Motor neuron (in vitro differentiated cells): ENCODE measurements around the gene LDB2. TPM values are rescaled to one million over a fixed set of nuclear protein-coding genes. Genes with fewer than 3 reads are reported as not detected.
"Not testable (repeated sequence)": the region's sequence is repeated elsewhere in the genome, so short reads cannot be mapped to it uniquely, and the experiment has no call there.

Source experiments
- ATAC-seq, 8 experiments: fragments of 200-7000 bp; cut with Tn5 transposase; replicated peaks in 6 of 8; 2 replicates each; pipeline ENCODE4 v1.8.0; 2021; ENCODE audit warnings: mild to moderate bottlenecking in 8 of 8, moderate library complexity in 8 of 8
- H3K27ac ChIP-seq, 2 donors: fragments of 250-450 bp; sonication (Bioruptor Pico); 2 replicates each; pipeline ENCODE4 v1.9.0; 2021; ENCODE audit warnings: antibody characterized with exemption in 2 of 2, mild to moderate bottlenecking in 2 of 2, moderate library complexity in 1 of 2
- H3K4me1 ChIP-seq, 2 donors: fragments of 250-450 bp; sonication (Bioruptor Pico); replicated peaks in 1 of 2; 2 replicates each; pipeline ENCODE4 v1.6.1; 2021; ENCODE audit warnings: antibody characterized with exemption in 2 of 2, mild to moderate bottlenecking in 2 of 2, moderate library complexity in 1 of 2
- H3K4me3 ChIP-seq, 5 donors: fragments of 250-450 bp; sonication (Bioruptor Pico); 2 replicates each; pipeline ENCODE4 v1.9.0; 2021; ENCODE audit warnings: antibody characterized with exemption in 5 of 5, mild to moderate bottlenecking in 5 of 5, moderate library complexity in 4 of 5
- WGBS, 10 experiments: fragments of 450-650 bp; shearing (Covaris generic); methylation state at CpG; one replicate each; pipeline ENCODE4 v1.0.0; 2022; 5-methylcytosine and 5-hydroxymethylcytosine counted together
- in situ Hi-C, 9 experiments: fragments of 400-800 bp; cut with MboI; loops; one replicate each; pipeline ENCODE4 v1.15.0; 2021; ENCODE audit warnings: low sequenced_read_pairs in 9 of 9, low pct_unique_long_range_greater_than_20kb in 2 of 9; ENCODE audit not compliant: unreplicated experiment in 9 of 9
- total RNA-seq, 8 experiments: library from RNA; unstranded; fragments of 300-600 nt; gene quantifications; 2 replicates each; pipeline versions ENCODE4 v1.2.3 to v1.2.4, GENCODE V29; 2022

Gene LDB2
- total RNA-seq, 8 experiments from 2014 or later: 5.8 to 107 (median 20.9) TPM

- Histone ChIP-seq H3K4me1 (peaks cover 3 to 5% of the 10 kb centered on the region in 2 donors), H3K27ac (no peak overlapping the region), H3K4me3 (no peak overlapping the region)
- 89 to 100% (median 96%) methylated on average over 2 to 3 of the region's 3 CpGs; no CpG with 5 or more reads in 1 of the 10 experiments for WGBS, 10 experiments
- no peak for ATAC-seq
- in situ Hi-C loops: no loop called here
Measured at GRCh38 chr4:16577177-16577576, 321.3 kb downstream of the LDB2 start.

DNA sequence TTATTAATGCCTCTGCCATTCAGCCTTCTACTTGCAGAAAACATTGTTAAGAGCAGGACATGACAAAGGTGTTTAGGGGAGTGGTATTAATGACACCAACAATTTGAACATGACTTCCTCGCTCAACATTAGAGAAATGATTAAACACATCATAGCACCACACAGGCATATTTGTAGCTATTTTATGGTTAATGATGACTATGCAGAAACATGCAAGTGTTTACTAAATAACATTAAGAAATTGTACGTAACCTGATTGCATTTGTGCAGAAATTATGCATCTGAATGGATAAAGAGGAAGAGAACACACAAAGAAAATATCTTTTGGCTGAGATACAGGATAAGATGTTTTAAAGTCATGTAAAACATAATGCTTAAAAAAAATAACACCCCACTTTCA, 323.5 kb downstream of the LDB2 start:
- no peak overlapping the region for H3K27ac ChIP-seq
- H3K4me1 ChIP-seq: peaks cover 0 to 3% of the 10 kb centered on the region in 2 donors
- no peak overlapping the region for H3K4me3 ChIP-seq
- in situ Hi-C loops: no loop called here
- WGBS, 10 experiments: 60 to 100% (median 100%) methylated on average over 1 to 2 of the region's 2 CpGs; no CpG with 5 or more reads in 1 of the 10 experiments
- ATAC-seq: no peak

DNA sequence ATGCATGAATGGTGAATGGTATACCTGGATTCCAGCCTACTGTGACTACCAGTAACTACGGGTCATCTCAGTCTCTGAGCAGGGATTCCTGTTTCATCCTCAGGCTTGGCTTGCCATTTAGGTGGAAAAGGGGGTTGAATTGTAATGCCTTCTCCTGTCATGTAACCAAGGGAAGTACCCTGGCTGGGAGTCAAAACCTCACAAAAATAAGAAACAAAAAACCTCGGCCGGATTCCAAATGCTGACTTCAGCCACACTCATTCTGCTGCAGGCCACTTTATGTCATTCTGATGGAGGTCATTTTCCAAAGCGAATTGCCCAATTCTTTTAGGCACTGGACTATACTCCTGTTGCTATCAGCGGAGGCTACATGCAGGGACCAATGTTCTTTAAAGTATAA, 324.7 kb downstream of the LDB2 start:
- H3K27ac ChIP-seq: no peak overlapping the region
- in situ Hi-C loops: no loop called here
- no peak overlapping the region for H3K4me3 ChIP-seq
- peak in 3 of 8 experiments; percentile 32 to 64 (median 52) for ATAC-seq
- H3K4me1 ChIP-seq: no peaks in the 10 kb centered on the region
- 0 to 93% (median 84%) methylated on average over 1 to 5 of the region's 5 CpGs; no CpG with 5 or more reads in 1 of the 10 experiments for WGBS, 10 experiments

DNA sequence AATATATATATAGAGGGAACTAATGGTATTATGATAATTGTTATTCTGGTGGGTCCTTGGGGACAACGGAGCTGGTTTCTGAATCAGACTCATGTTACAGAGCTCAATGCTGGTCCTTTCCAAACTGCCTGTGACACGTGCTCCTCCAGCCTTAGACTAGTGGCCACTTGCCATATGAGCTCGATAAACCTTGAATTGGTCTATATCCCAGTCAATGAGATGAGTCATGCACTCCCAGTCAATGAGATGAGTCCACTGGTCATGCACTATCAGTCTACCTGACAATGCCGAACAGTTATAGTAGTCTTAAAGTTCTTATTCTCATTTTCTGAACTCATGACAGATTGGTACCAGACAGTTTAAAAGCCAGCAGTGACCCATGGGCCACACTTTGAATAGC, 325.2 kb downstream of the LDB2 start:
- peaks cover 0 to 5% of the 10 kb centered on the region in 2 donors for H3K4me1 ChIP-seq
- in situ Hi-C loops: no loop called here
- ATAC-seq: peak in 5 of 8 experiments; percentile 21 to 81 (median 50)
- H3K27ac ChIP-seq: no peak overlapping the region
- 40 to 97% (median 76%) methylated on average over 1 to 4 of the region's 4 CpGs; no CpG with 5 or more reads in 4 of the 10 experiments for WGBS, 10 experiments
- no peak overlapping the region for H3K4me3 ChIP-seq

- no peak overlapping the region for H3K4me3 ChIP-seq
- H3K27ac ChIP-seq: no peak overlapping the region
- in situ Hi-C loops: no loop called here
- peaks cover 0 to 10% of the 10 kb centered on the region in 2 donors for H3K4me1 ChIP-seq
- ATAC-seq: no peak
- WGBS, 10 experiments: 54 to 100% (median 75%) methylated on average over 1 to 3 of the region's 4 CpGs; no CpG with 5 or more reads in 2 of the 10 experiments
Measured at GRCh38 chr4:16572631-16573030, 325.8 kb downstream of the LDB2 start.

DNA sequence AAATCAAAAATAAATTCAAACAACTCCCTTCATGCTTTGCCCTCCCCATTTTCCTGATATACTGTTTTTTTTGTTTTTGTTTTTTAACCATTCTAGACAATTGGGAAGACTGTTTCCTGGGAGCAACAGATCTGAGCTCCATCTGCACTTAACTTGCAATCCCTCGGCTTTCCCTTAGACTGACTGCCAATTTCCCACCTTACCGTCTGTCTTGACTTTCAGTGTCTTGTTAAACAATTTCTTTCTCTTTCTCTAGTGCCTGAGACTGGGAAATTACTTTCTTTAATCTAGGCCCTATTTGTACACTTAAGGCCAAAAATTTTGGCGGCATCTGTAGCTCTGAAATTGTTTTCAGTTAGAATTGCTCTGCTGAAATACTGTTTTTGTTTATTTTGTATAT, 326.3 kb downstream of the LDB2 start:
- in situ Hi-C loops: no loop called here
- Histone ChIP-seq H3K27ac (no peak overlapping the region), H3K4me3 (no peak overlapping the region), H3K4me1 (peaks cover 0 to 14% of the 10 kb centered on the region in 2 donors)
- ATAC-seq: no peak
- 86 to 100% (median 98%) methylated on average over 2 to 3 of the region's 3 CpGs for WGBS, 10 experiments

DNA sequence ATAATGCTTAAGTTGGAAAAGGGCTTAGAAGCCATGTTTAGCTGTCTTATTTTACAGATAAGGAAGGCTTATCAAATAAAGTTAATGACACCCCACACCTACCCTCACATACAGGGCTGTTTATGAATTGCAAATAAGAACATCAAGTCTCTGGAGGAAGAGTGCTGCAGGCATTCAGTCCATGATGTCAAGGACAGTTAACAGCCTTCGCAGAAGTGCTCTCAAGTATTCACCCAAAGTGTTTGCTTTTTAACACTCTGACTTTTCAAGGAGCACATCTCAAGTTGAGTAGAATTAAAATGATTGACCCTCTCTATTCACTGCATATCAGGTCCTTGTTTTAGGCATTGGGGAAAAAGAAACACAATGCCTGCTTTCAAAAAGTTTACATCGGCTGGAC, 328.7 kb downstream of the LDB2 start:
- peaks cover 0 to 14% of the 10 kb centered on the region in 2 donors for H3K4me1 ChIP-seq
- H3K4me3 ChIP-seq: no peak overlapping the region
- no peak overlapping the region for H3K27ac ChIP-seq
- in situ Hi-C loops: no loop called here
- no peak for ATAC-seq
- 89 to 100% (median 100%) methylated on average over 1 to 2 of the region's 2 CpGs; no CpG with 5 or more reads in 6 of the 10 experiments for WGBS, 10 experiments

- in situ Hi-C loops, H3K27ac ChIP-seq, H3K4me1 ChIP-seq, H3K4me3 ChIP-seq, ATAC-seq: not testable (repeated sequence)
- WGBS, 10 experiments: 100% methylated on average over 6 of the region's 14 CpGs; no CpG with 5 or more reads in 9 of the 10 experiments
Measured at GRCh38 chr4:16557316-16557715, 341.1 kb downstream of the LDB2 start.

GRCh38 chr4:16555156-16555555, 343.3 kb downstream of the LDB2 start:
- H3K27ac ChIP-seq: no peak overlapping the region
- no peak overlapping the region for H3K4me3 ChIP-seq
- in situ Hi-C loops: no loop called here
- no peaks in the 10 kb centered on the region for H3K4me1 ChIP-seq
- 83 to 100% (median 94%) methylated on average over 1 to 4 of the region's 4 CpGs; no CpG with 5 or more reads in 2 of the 10 experiments for WGBS, 10 experiments
- ATAC-seq: no peak

DNA sequence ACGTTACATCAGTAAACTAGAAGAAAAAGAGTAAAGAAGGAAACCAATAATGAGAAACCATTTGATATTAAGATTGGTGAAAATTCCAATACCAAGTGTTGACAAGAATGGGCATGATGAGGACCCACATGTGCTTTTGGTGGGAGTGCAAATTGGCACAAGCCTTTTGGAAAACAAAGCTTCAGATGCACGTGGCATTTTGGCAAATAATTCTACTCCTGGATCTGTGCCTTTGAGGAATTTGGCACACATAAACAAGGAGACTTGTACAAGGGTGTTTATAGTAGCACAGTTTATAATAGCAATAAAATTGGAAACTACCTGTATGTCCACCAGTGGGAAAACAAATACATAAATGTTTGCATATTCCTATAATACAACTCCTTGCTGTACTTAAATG, 347.9 kb downstream of the LDB2 start:
- in situ Hi-C loops: no loop called here
- Histone ChIP-seq H3K27ac (no peak overlapping the region), H3K4me3 (no peak overlapping the region), H3K4me1 (no peaks in the 10 kb centered on the region)
- ATAC-seq: no peak
- 50 to 100% (median 86%) methylated on average over 1 to 2 of the region's 2 CpGs for WGBS, 10 experiments

DNA sequence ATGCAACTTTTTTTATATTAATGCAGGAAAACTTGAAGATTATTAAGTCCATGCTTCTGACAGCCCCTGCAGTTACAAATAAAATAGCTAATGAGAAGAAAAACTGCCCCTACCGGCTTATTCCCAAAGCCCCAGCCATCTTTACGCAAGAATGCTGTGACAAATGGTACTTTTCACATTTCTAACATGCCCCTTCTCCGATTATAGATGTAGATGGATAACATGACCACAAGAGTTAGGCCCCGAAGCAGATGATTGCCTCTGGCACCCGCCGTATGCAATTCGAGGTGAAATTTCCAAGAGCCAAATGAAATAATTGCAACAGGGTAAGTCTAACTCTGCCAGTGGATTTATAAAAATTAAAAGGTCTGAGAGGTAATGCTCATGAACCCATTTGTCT, 352.8 kb downstream of the LDB2 start:
- ATAC-seq: no peak
- H3K27ac ChIP-seq: no peak overlapping the region
- 86 to 100% (median 96%) methylated on average over 2 to 7 of the region's 7 CpGs; no CpG with 5 or more reads in 1 of the 10 experiments for WGBS, 10 experiments
- no peaks in the 10 kb centered on the region for H3K4me1 ChIP-seq
- in situ Hi-C loops: loop anchor here in 1 of 9 experiments (25.0 kb wide), 1 partner anchor 192 kb away; no protein-coding TSS in a partner anchor
- no peak overlapping the region for H3K4me3 ChIP-seq

- in situ Hi-C loops: loop anchor here in 1 of 9 experiments (25.0 kb wide), 1 partner anchor 192 kb away; no protein-coding TSS in a partner anchor
- 69 to 100% (median 95%) methylated on average over 2 to 4 of the region's 6 CpGs; no CpG with 5 or more reads in 3 of the 10 experiments for WGBS, 10 experiments
Measured at GRCh38 chr4:16544869-16545268, 353.6 kb downstream of the LDB2 start.

DNA sequence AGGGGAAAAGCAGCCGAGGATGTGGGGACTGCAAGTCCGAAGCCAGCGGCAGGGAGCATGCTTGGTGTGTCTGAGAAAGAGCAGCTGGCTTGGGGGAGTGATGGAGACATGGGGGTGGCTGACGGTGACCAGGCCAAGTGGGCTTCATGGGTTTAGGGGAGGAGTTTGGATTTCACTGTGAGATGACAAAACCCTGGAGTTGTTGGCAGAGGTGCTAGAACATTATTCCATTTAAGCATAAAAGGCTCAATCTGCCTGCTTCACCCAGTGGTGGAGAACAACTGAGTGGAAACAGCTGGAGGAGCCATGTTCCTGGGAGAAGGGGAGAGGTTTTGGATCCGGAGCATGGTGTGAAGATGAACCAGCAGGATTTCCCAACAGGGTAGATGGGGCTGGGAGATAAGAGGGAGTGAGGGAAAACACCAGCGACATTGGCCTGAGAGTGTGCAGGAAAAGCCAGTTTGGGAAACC, 354.2 kb downstream of the LDB2 start:
- in situ Hi-C loops: loop anchor here in 1 of 9 experiments (25.0 kb wide), 1 partner anchor 193 kb away; no protein-coding TSS in a partner anchor
- Histone ChIP-seq H3K4me1 (no peaks in the 10 kb centered on the region), H3K27ac (no peak overlapping the region), H3K4me3 (no peak overlapping the region)
- WGBS, 10 experiments: 0 to 100% (median 88%) methylated on average over 1 to 6 of the region's 6 CpGs
- peak in 1 of 8 experiments; percentile 15 for ATAC-seq

More at GRCh38 chr4:16544869-16545268, 353.6 kb downstream of the LDB2 start:
- no peak for ATAC-seq
- Histone ChIP-seq H3K4me1 (no peaks in the 10 kb centered on the region), H3K27ac (no peak overlapping the region), H3K4me3 (no peak overlapping the region)

GRCh38 chr4:16537926-16538325, 360.5 kb downstream of the LDB2 start:
- Histone ChIP-seq H3K27ac (no peak overlapping the region), H3K4me1 (no peaks in the 10 kb centered on the region), H3K4me3 (no peak overlapping the region)
- no peak for ATAC-seq
- 83 to 100% (median 100%) methylated on average over 1 of the region's 1 CpG; no CpG with 5 or more reads in 6 of the 10 experiments for WGBS, 10 experiments
- in situ Hi-C loops: loop anchor here in 1 of 9 experiments (25.0 kb wide), 1 partner anchor 199 kb away; no protein-coding TSS in a partner anchor
